ENCODE results near the gene PATL2. TPM values are rescaled to one million over a fixed set of nuclear protein-coding genes. Genes with fewer than 3 reads are reported as not detected.
"Not testable (repeated sequence)": the region's sequence is repeated elsewhere in the genome, so short reads cannot be mapped to it uniquely, and the experiment has no call there.

Gene PATL2
- total RNA-seq, 2 experiments from 2014 or later = 55.2 TPM

- no peaks in the 10 kb centered on the region for H3K27me3 Mint-ChIP-seq
- no peak for DNase-seq
- POLR2A ChIA-PET = interaction anchor here (18.2 to 24.8 kb wide), 3 partner anchors 14 to 49 kb away, joined by 427 to 1864 read pairs (median 1234); partner anchors contain the start of genes SPG11 and TRIM69
- peaks cover 78% of the 10 kb centered on the region for H3K36me3 Mint-ChIP-seq
- H3K27ac Mint-ChIP-seq = peak overlapping the region; percentile 93
- H3K4me1 Mint-ChIP-seq = peaks cover 57% of the 10 kb centered on the region
- H3K9me3 Mint-ChIP-seq = no peaks in the 10 kb centered on the region
- peak overlapping the region; percentile 92 for H3K4me3 Mint-ChIP-seq
- no peak for ATAC-seq (ENCODE audit: low read depth)
Observed at GRCh38 chr15:44715797-44716334, 4.7 kb upstream of the PATL2 start.

GRCh38 chr15:44715142-44715796 is 4.1 kb upstream of the PATL2 start:
- Mint-ChIP-seq H3K9me3 (no peaks in the 10 kb centered on the region), H3K36me3 (peaks cover 78% of the 10 kb centered on the region), H3K4me1 (peaks cover 55% of the 10 kb centered on the region), H3K27me3 (no peaks in the 10 kb centered on the region), H3K4me3 (peak overlapping the region; percentile 92), H3K27ac (peak overlapping the region; percentile 93)
- ATAC-seq (ENCODE audit: low read depth) (no peak), DNase-seq (no peak)
- POLR2A ChIA-PET = interaction anchor here (4.9 to 24.8 kb wide), 4 partner anchors 14 to 48 kb away, joined by 61 to 1864 read pairs (median 830); partner anchors contain the start of genes SPG11 and TRIM69

- H3K36me3 Mint-ChIP-seq = peaks cover 77% of the 10 kb centered on the region
- peaks cover 54% of the 10 kb centered on the region for H3K4me1 Mint-ChIP-seq
- peak overlapping the region; percentile 92 for H3K4me3 Mint-ChIP-seq
- POLR2A ChIA-PET = interaction anchor here (1.5 to 24.8 kb wide), 6 partner anchors 16 to 120 kb away, joined by 3 to 1864 read pairs (median 244); partner anchors contain the start of genes SPG11 and TRIM69
- peak overlapping the region; percentile 100 for H3K27ac Mint-ChIP-seq
- H3K9me3 Mint-ChIP-seq = no peaks in the 10 kb centered on the region
- DNase-seq (no peak), ATAC-seq (ENCODE audit: low read depth) (no peak)
- no peaks in the 10 kb centered on the region for H3K27me3 Mint-ChIP-seq
Observed at GRCh38 chr15:44713006-44713966, 2.2 kb upstream of the PATL2 start.

GRCh38 chr15:44712346-44713005 is 1.4 kb upstream of the PATL2 start:
- Mint-ChIP-seq H3K9me3 (no peaks in the 10 kb centered on the region), H3K4me1 (peaks cover 47% of the 10 kb centered on the region), H3K36me3 (peaks cover 73% of the 10 kb centered on the region), H3K27ac (peak overlapping the region; percentile 100), H3K4me3 (peak overlapping the region; percentile 92), H3K27me3 (no peaks in the 10 kb centered on the region)
- DNase-seq (peak; percentile 67), ATAC-seq (ENCODE audit: low read depth) (peak; percentile 19)
- POLR2A ChIA-PET = interaction anchor here (1.0 to 24.8 kb wide), 8 partner anchors 16 to 175 kb away, joined by 7 to 1864 read pairs (median 36); partner anchors contain the start of genes EIF3J, SPG11 and TRIM69

- Mint-ChIP-seq H3K9me3 (no peaks in the 10 kb centered on the region), H3K27me3 (no peaks in the 10 kb centered on the region), H3K4me1 (peaks cover 41% of the 10 kb centered on the region), H3K4me3 (peak overlapping the region; percentile 92), H3K36me3 (peaks cover 69% of the 10 kb centered on the region), H3K27ac (peak overlapping the region; percentile 100)
- POLR2A ChIA-PET = interaction anchor here (0.9 to 24.8 kb wide), 14 partner anchors 14 to 174 kb away, joined by 3 to 1864 read pairs (median 7); partner anchors contain the start of genes EIF3J, SPG11 and TRIM69
- ATAC-seq (ENCODE audit: low read depth) = peak; percentile 32
- peak; percentile 78 for DNase-seq
Observed at GRCh38 chr15:44711743-44712345, 721 bp upstream of the PATL2 start.

GRCh38 chr15:44710236-44711095 is 657 bp downstream of the PATL2 start:
- Mint-ChIP-seq H3K4me1 (peaks cover 28% of the 10 kb centered on the region), H3K4me3 (peak overlapping the region; percentile 92), H3K9me3 (no peaks in the 10 kb centered on the region), H3K36me3 (peaks cover 57% of the 10 kb centered on the region), H3K27ac (peak overlapping the region; percentile 100), H3K27me3 (no peaks in the 10 kb centered on the region)
- POLR2A ChIA-PET = interaction anchor here (0.9 to 24.8 kb wide), 16 partner anchors 9 to 173 kb away, joined by 3 to 1864 read pairs (median 8); partner anchors contain the start of genes EIF3J, SPG11 and TRIM69
- DNase-seq (no peak), ATAC-seq (ENCODE audit: low read depth) (no peak)

GRCh38 chr15:44706946-44707636 is 4.0 kb downstream of the PATL2 start:
- H3K4me1 Mint-ChIP-seq = peaks cover 16% of the 10 kb centered on the region
- no peak overlapping the region for H3K27ac Mint-ChIP-seq
- no peak overlapping the region for H3K4me3 Mint-ChIP-seq
- no peak for DNase-seq
- no peaks in the 10 kb centered on the region for H3K27me3 Mint-ChIP-seq
- H3K36me3 Mint-ChIP-seq = peaks cover 43% of the 10 kb centered on the region
- ATAC-seq (ENCODE audit: low read depth) = no peak
- POLR2A ChIA-PET = interaction anchor here (18.2 to 24.8 kb wide), 3 partner anchors 22 to 40 kb away, joined by 427 to 1864 read pairs (median 1234); partner anchors contain the start of genes SPG11 and TRIM69
- peaks cover 15% of the 10 kb centered on the region for H3K9me3 Mint-ChIP-seq

- Mint-ChIP-seq H3K9me3 (peaks cover 20% of the 10 kb centered on the region), H3K36me3 (peaks cover 42% of the 10 kb centered on the region)
- ATAC-seq (ENCODE audit: low read depth) = no peak
Observed at GRCh38 chr15:44706401-44706800, 4.7 kb downstream of the PATL2 start.

GRCh38 chr15:44705986-44706385 is 5.1 kb downstream of the PATL2 start:
- Mint-ChIP-seq H3K27me3 (no peaks in the 10 kb centered on the region), H3K27ac (no peak overlapping the region), H3K4me1 (peaks cover 18% of the 10 kb centered on the region), H3K9me3 (peaks cover 20% of the 10 kb centered on the region), H3K4me3 (no peak overlapping the region), H3K36me3 (peaks cover 42% of the 10 kb centered on the region)
- DNase-seq (no peak), ATAC-seq (ENCODE audit: low read depth) (no peak)
- POLR2A ChIA-PET = interaction anchor here (18.2 to 24.8 kb wide), 3 partner anchors 24 to 39 kb away, joined by 427 to 1864 read pairs (median 1234); partner anchors contain the start of genes SPG11 and TRIM69

More at GRCh38 chr15:44706401-44706800, 4.7 kb downstream of the PATL2 start:
- Mint-ChIP-seq H3K4me1 (peaks cover 18% of the 10 kb centered on the region), H3K4me3 (no peak overlapping the region), H3K27ac (no peak overlapping the region), H3K27me3 (no peaks in the 10 kb centered on the region)
- DNase-seq = no peak
- POLR2A ChIA-PET = interaction anchor here (18.2 to 24.8 kb wide), 3 partner anchors 23 to 39 kb away, joined by 427 to 1864 read pairs (median 1234); partner anchors contain the start of genes SPG11 and TRIM69

GRCh38 chr15:44700676-44701075 is 10.4 kb downstream of the PATL2 start:
- H3K4me3 Mint-ChIP-seq; H3K27me3 Mint-ChIP-seq; DNase-seq; H3K27ac Mint-ChIP-seq; POLR2A ChIA-PET; ATAC-seq (ENCODE audit: low read depth): not testable (repeated sequence)
- Mint-ChIP-seq H3K9me3 (peaks cover 27% of the 10 kb centered on the region), H3K36me3 (peaks cover 34% of the 10 kb centered on the region), H3K4me1 (peaks cover 12% of the 10 kb centered on the region)

- ATAC-seq (ENCODE audit: low read depth) = no peak
- H3K4me3 Mint-ChIP-seq = no peak overlapping the region
- peaks cover 20% of the 10 kb centered on the region for H3K9me3 Mint-ChIP-seq
Observed at GRCh38 chr15:44698641-44699040, 12.5 kb downstream of the PATL2 start.

More at GRCh38 chr15:44698641-44699040, 12.5 kb downstream of the PATL2 start:
- H3K27me3 Mint-ChIP-seq = no peaks in the 10 kb centered on the region
- peaks cover 28% of the 10 kb centered on the region for H3K36me3 Mint-ChIP-seq
- POLR2A ChIA-PET = interaction anchor here (0.9 to 3.7 kb wide), 3 partner anchors 13 to 35 kb away, joined by 3 to 10 read pairs (median 5); partner anchors contain the start of genes B2M, PATL2 and SPG11
- H3K4me1 Mint-ChIP-seq = peaks cover 20% of the 10 kb centered on the region
- no peak overlapping the region for H3K27ac Mint-ChIP-seq
- no peak for DNase-seq
